HEK293 (cell line): Measurements from ENCODE around the gene EEF1AKMT4.
A peak's percentile ranks its signal among the peaks of the same experiment; 100 is the strongest.

Experiments used
- MYNN ChIP-seq: fragments of 450-650 bp; formaldehyde crosslinking; IDR thresholded peaks from 2 replicates; pipeline ENCODE4 v1.5.1; 2016; ENCODE audit warnings: missing biosample characterization, missing genetic modification characterization, borderline replicate concordance
- OSR2 ChIP-seq: fragments of 450-650 bp; formaldehyde crosslinking; IDR thresholded peaks from 2 replicates; pipeline ENCODE4 v1.5.1; 2016; ENCODE audit warnings: missing biosample characterization, missing genetic modification characterization
- SP2 ChIP-seq: fragments of 450-650 bp; formaldehyde crosslinking; IDR thresholded peaks from 2 replicates; pipeline ENCODE4 v1.5.1; 2016; ENCODE audit warnings: missing biosample characterization, missing genetic modification characterization
- SP3 ChIP-seq: fragments of 450-650 bp; formaldehyde crosslinking; IDR thresholded peaks from 2 replicates; pipeline ENCODE4 v1.5.1; 2016; ENCODE audit warnings: missing biosample characterization, missing genetic modification characterization
- ZBTB10 ChIP-seq: fragments of 450-650 bp; formaldehyde crosslinking; IDR thresholded peaks from 2 replicates; pipeline ENCODE4 v1.5.1; 2016; ENCODE audit warnings: missing biosample characterization, missing genetic modification characterization
- ZBTB20 ChIP-seq: fragments of 450-650 bp; formaldehyde crosslinking; IDR thresholded peaks from 2 replicates; pipeline ENCODE4 v1.5.1; 2016; ENCODE audit warnings: missing biosample characterization, missing genetic modification characterization
- ZFP41 ChIP-seq: fragments of 450-650 bp; formaldehyde crosslinking; IDR thresholded peaks from 2 replicates; pipeline ENCODE4 v1.5.1; 2016; ENCODE audit warnings: missing biosample characterization, missing genetic modification characterization, borderline replicate concordance
- ZNF112 ChIP-seq: fragments of 450-650 bp; formaldehyde crosslinking; IDR thresholded peaks from 2 replicates; pipeline ENCODE4 v1.5.0; 2017; ENCODE audit warnings: missing biosample characterization, missing genetic modification characterization
- ZNF133 ChIP-seq: fragments of 450-650 bp; formaldehyde crosslinking; IDR thresholded peaks from 2 replicates; pipeline ENCODE4 v1.5.1; 2016; ENCODE audit warnings: missing biosample characterization, missing genetic modification characterization
- ZNF248 ChIP-seq: fragments of 450-650 bp; formaldehyde crosslinking; IDR thresholded peaks from 2 replicates; pipeline ENCODE4 v1.5.1; 2017; ENCODE audit warnings: missing biosample characterization, missing genetic modification characterization
- ZNF341 ChIP-seq: fragments of 450-650 bp; formaldehyde crosslinking; IDR thresholded peaks from 2 replicates; pipeline ENCODE4; 2016; ENCODE audit warnings: low read depth, missing biosample characterization, missing genetic modification characterization
- ZNF404 ChIP-seq: fragments of 450-650 bp; formaldehyde crosslinking; IDR thresholded peaks from 2 replicates; pipeline ENCODE4 v1.5.1; 2017; ENCODE audit warnings: missing biosample characterization, missing genetic modification characterization
- ZNF510 ChIP-seq: fragments of 450-650 bp; formaldehyde crosslinking; IDR thresholded peaks from 2 replicates; pipeline ENCODE4 v1.5.1; 2018; ENCODE audit warnings: mild to moderate bottlenecking, missing genetic modification characterization, missing biosample characterization; ENCODE audit not compliant: insufficient replicate concordance
- ZNF558 ChIP-seq: fragments of 450-650 bp; formaldehyde crosslinking; IDR thresholded peaks from 2 replicates; pipeline ENCODE4 v1.5.1; 2016; ENCODE audit warnings: missing biosample characterization, missing genetic modification characterization
- ZNF561 ChIP-seq: fragments of 450-650 bp; IDR thresholded peaks from 2 replicates; pipeline ENCODE4 v1.5.1; 2018; ENCODE audit warnings: missing biosample characterization, missing genetic modification characterization, borderline replicate concordance
- ZNF610 ChIP-seq: fragments of 450-650 bp; formaldehyde crosslinking; IDR thresholded peaks from 2 replicates; pipeline ENCODE4 v1.5.1; 2016; ENCODE audit warnings: missing biosample characterization, missing genetic modification characterization, borderline replicate concordance
- ZNF624 ChIP-seq: fragments of 450-650 bp; formaldehyde crosslinking; IDR thresholded peaks from 2 replicates; pipeline ENCODE4 v1.5.1; 2017; ENCODE audit warnings: missing biosample characterization, missing genetic modification characterization
- ZNF629 ChIP-seq: fragments of 450-650 bp; formaldehyde crosslinking; IDR thresholded peaks from 2 replicates; pipeline ENCODE4 v1.5.1; 2017; ENCODE audit warnings: missing biosample characterization, missing genetic modification characterization
- ZNF677 ChIP-seq: fragments of 450-650 bp; IDR thresholded peaks from 2 replicates; pipeline ENCODE4 v1.5.0; 2018; ENCODE audit warnings: missing biosample characterization, mild to moderate bottlenecking, missing genetic modification characterization, moderate library complexity
- ZNF768 ChIP-seq: fragments of 450-650 bp; formaldehyde crosslinking; IDR thresholded peaks from 2 replicates; pipeline ENCODE4 v1.5.1; 2018; ENCODE audit warnings: missing biosample characterization, mild to moderate bottlenecking, missing genetic modification characterization
- ZNF785 ChIP-seq: fragments of 450-650 bp; formaldehyde crosslinking; IDR thresholded peaks from 2 replicates; pipeline ENCODE4 v1.5.1; 2016; ENCODE audit warnings: missing biosample characterization, missing genetic modification characterization
- ZNF830 ChIP-seq: fragments of 450-650 bp; IDR thresholded peaks from 2 replicates; pipeline ENCODE4 v1.5.0; 2018; ENCODE audit warnings: missing biosample characterization, missing genetic modification characterization, low read depth, mild to moderate bottlenecking, moderate library complexity
- TF ChIP-seq, protein P1 (sequence below): fragments of 450-650 bp; formaldehyde crosslinking; IDR thresholded peaks from 2 replicates; pipeline ENCODE4 v1.5.1; 2016; ENCODE audit warnings: missing biosample characterization, missing genetic modification characterization
- TF ChIP-seq, protein P2 (sequence below): sonication (generic); formaldehyde crosslinking; IDR thresholded peaks from 2 replicates; pipeline ENCODE4 v1.8.1; 2022; ENCODE audit warnings: mild to moderate bottlenecking, moderate library complexity, missing genetic modification reagents
- TF ChIP-seq, protein P3 (sequence below): fragments of 450-650 bp; formaldehyde crosslinking; IDR thresholded peaks from 2 replicates; pipeline ENCODE4 v1.5.1; 2016; ENCODE audit warnings: missing biosample characterization, missing genetic modification characterization
- TF ChIP-seq, protein P4 (sequence below): fragments of 450-650 bp; formaldehyde crosslinking; IDR thresholded peaks from 2 replicates; pipeline ENCODE4 v1.5.0; 2017; ENCODE audit warnings: missing biosample characterization, missing genetic modification characterization, borderline replicate concordance

EEF1AKMT4 gene

DNA sequence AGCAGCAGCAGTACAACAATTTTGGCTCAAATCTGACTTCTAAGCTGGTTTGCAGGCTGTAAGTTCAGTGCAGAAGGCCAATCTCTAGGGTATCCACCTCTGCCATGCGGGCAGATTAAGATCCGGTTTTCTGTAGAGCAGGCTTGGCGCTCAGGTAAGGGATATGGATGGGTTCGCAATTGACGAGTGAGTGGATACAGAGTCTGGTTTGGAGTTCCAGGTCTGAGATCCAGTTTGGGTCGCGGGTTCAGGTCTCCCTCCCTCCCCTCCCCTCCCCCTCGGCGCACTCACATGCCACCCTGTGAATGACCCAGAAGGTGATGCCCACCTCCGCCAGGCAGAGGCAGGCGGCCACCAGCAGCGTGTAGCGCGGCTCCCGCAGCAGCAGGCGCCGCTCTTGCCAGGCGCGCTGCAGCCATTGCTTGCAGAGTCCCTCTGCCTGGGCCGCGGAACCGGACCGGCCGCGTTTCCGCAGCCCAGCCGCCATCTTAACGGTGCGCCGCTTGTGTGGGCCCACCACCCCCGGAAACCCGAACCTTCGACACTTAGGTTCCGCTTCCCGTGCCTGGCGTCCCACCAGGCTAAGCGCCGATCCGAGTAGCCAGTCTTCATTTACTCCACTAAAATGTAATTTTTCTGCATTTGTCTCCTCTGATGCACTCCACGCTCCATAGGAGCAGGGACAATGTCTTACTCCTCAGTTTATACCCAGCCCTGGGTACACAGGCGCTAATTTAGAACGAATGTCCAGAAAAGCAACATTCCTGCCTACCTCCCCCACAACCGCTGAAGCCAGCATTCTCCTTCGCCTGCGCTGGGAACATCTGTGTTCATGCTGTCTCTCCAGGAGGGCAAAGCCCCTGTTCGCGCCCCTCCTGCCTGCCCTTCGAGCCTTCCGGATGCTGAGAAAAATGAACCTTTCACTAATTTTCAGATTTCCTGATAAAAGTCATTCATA, 739 bp upstream of the EEF1AKMT4 start, which contains the start of gene ALG3 (continued):
- TF ChIP-seq, protein P1, sequence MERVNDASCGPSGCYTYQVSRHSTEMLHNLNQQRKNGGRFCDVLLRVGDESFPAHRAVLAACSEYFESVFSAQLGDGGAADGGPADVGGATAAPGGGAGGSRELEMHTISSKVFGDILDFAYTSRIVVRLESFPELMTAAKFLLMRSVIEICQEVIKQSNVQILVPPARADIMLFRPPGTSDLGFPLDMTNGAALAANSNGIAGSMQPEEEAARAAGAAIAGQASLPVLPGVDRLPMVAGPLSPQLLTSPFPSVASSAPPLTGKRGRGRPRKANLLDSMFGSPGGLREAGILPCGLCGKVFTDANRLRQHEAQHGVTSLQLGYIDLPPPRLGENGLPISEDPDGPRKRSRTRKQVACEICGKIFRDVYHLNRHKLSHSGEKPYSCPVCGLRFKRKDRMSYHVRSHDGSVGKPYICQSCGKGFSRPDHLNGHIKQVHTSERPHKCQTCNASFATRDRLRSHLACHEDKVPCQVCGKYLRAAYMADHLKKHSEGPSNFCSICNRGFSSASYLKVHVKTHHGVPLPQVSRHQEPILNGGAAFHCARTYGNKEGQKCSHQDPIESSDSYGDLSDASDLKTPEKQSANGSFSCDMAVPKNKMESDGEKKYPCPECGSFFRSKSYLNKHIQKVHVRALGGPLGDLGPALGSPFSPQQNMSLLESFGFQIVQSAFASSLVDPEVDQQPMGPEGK, result peak; percentile 33
- no peak for TF ChIP-seq ZNF830
- TF ChIP-seq, protein P2, sequence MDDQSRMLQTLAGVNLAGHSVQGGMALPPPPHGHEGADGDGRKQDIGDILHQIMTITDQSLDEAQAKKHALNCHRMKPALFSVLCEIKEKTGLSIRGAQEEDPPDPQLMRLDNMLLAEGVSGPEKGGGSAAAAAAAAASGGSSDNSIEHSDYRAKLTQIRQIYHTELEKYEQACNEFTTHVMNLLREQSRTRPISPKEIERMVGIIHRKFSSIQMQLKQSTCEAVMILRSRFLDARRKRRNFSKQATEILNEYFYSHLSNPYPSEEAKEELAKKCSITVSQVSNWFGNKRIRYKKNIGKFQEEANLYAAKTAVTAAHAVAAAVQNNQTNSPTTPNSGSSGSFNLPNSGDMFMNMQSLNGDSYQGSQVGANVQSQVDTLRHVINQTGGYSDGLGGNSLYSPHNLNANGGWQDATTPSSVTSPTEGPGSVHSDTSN, result no peak
- TF ChIP-seq ZNF677 (tag by site-specific recombination), result no peak
- no peak for TF ChIP-seq ZNF510 (tag by site-specific recombination)
- 0 out of 2 replicates have a peak, but pooled peaks have one; percentile 42 for TF ChIP-seq ZNF629
- TF ChIP-seq OSR2, result no peak
- no peak for TF ChIP-seq ZNF404 (tag by site-specific recombination)
- no peak for TF ChIP-seq ZBTB10 (tag by site-specific recombination)
- peak; percentile 55 for TF ChIP-seq SP2 (tag by site-specific recombination)
- TF ChIP-seq ZFP41 (tag by site-specific recombination), result no peak
- peak; percentile 42; the same call in 1 of the 2 replicates for TF ChIP-seq SP3
- no peak for TF ChIP-seq ZNF112 (tag by site-specific recombination)
- no peak; the same call in 1 of the 2 replicates for TF ChIP-seq ZNF768
- TF ChIP-seq ZNF558, result 0 out of 2 replicates have a peak, but pooled peaks have one; percentile 21
- TF ChIP-seq ZNF248 (tag by site-specific recombination), result no peak
- no peak for TF ChIP-seq ZNF624
- no peak for TF ChIP-seq ZNF341
- no peak for TF ChIP-seq ZNF133
- no peak for TF ChIP-seq MYNN (tag by site-specific recombination)
- TF ChIP-seq ZBTB20 (tag by site-specific recombination), result no peak
- peak; percentile 70; the same call in 1 of the 2 replicates for TF ChIP-seq ZNF610 (tag by site-specific recombination)
- TF ChIP-seq ZNF561, result no peak
- TF ChIP-seq, protein P3, sequence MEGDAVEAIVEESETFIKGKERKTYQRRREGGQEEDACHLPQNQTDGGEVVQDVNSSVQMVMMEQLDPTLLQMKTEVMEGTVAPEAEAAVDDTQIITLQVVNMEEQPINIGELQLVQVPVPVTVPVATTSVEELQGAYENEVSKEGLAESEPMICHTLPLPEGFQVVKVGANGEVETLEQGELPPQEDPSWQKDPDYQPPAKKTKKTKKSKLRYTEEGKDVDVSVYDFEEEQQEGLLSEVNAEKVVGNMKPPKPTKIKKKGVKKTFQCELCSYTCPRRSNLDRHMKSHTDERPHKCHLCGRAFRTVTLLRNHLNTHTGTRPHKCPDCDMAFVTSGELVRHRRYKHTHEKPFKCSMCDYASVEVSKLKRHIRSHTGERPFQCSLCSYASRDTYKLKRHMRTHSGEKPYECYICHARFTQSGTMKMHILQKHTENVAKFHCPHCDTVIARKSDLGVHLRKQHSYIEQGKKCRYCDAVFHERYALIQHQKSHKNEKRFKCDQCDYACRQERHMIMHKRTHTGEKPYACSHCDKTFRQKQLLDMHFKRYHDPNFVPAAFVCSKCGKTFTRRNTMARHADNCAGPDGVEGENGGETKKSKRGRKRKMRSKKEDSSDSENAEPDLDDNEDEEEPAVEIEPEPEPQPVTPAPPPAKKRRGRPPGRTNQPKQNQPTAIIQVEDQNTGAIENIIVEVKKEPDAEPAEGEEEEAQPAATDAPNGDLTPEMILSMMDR (tag by site-specific recombination), result peak; percentile 46; the same call in 1 of the 2 replicates
- TF ChIP-seq ZNF785 (tag by site-specific recombination), result no peak
- TF ChIP-seq, protein P4, sequence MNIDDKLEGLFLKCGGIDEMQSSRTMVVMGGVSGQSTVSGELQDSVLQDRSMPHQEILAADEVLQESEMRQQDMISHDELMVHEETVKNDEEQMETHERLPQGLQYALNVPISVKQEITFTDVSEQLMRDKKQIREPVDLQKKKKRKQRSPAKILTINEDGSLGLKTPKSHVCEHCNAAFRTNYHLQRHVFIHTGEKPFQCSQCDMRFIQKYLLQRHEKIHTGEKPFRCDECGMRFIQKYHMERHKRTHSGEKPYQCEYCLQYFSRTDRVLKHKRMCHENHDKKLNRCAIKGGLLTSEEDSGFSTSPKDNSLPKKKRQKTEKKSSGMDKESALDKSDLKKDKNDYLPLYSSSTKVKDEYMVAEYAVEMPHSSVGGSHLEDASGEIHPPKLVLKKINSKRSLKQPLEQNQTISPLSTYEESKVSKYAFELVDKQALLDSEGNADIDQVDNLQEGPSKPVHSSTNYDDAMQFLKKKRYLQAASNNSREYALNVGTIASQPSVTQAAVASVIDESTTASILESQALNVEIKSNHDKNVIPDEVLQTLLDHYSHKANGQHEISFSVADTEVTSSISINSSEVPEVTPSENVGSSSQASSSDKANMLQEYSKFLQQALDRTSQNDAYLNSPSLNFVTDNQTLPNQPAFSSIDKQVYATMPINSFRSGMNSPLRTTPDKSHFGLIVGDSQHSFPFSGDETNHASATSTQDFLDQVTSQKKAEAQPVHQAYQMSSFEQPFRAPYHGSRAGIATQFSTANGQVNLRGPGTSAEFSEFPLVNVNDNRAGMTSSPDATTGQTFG (tag by site-specific recombination), result no peak
